H1 (cell line): ENCODE measurements around the gene SLC6A2. TPM values are rescaled to one million over a fixed set of nuclear protein-coding genes. Genes with fewer than 3 reads are reported as not detected.

Source experiments
- CTCF ChIA-PET: fragments of 300-600 bp; sonication (Branson Sonifier 250); formaldehyde crosslinking; loops from one replicate; lab custom pipeline; 2021; ENCODE audit not compliant: partially characterized antibody; lab: Charles Lee
- POLR2A ChIA-PET: fragments of 300-600 bp; sonication (Branson Sonifier 250); formaldehyde crosslinking; loops from one replicate; lab custom pipeline; 2021; ENCODE audit warnings: inconsistent platforms; ENCODE audit not compliant: partially characterized antibody; lab: Charles Lee
- DNase-seq, 2 experiments: peaks; one replicate each; pipeline versions ENCODE4 v3.0.0 to v3.0.0-alpha.2; 2010 to 2022; ENCODE audit warnings: low spot score in 2 of 2, low read depth in 1 of 2, mixed read lengths in 1 of 2
- FAIRE-seq: peaks from 2 replicates; lab custom pipeline; 2011; peaks lifted over from hg19 to GRCh38; lab: Jason Lieb, UNC
- H2AFZ ChIP-seq: 2 replicates; pipeline ENCODE4 v1.8.1; 2012; ENCODE audit warnings: low read length, inconsistent platforms
- H2AK5ac ChIP-seq: 2 replicates; pipeline ENCODE4 v1.6.1; 2013; ENCODE audit warnings: low read depth, low read length
- H2BK120ac ChIP-seq: replicated peaks from 2 replicates; pipeline ENCODE3; 2013; ENCODE audit warnings: low read depth, low read length, inconsistent platforms
- H2BK12ac ChIP-seq: 2 replicates; pipeline ENCODE4 v1.6.1; 2013; ENCODE audit warnings: low read depth, low read length
- H2BK15ac ChIP-seq: 2 replicates; pipeline ENCODE4 v1.6.1; 2013; ENCODE audit warnings: low read length
- H2BK20ac ChIP-seq: 2 replicates; pipeline ENCODE4 v1.6.1; 2013; ENCODE audit warnings: low read length
- H2BK5ac ChIP-seq: 2 replicates; pipeline ENCODE4 v1.6.1; 2013; ENCODE audit warnings: low read depth, low read length
- H3K14ac ChIP-seq: 2 replicates; pipeline ENCODE4 v1.6.1; 2013; ENCODE audit warnings: inconsistent platforms; ENCODE audit not compliant: insufficient read length
- H3K18ac ChIP-seq: 2 replicates; pipeline ENCODE4 v1.6.1; 2013; ENCODE audit warnings: low read length; ENCODE audit errors: extremely low read depth
- H3K23ac ChIP-seq: 2 replicates; pipeline ENCODE4 v1.6.1; 2013; ENCODE audit warnings: inconsistent platforms; ENCODE audit not compliant: insufficient read length
- H3K23me2 ChIP-seq: 2 replicates; pipeline ENCODE4 v1.6.1; 2013; ENCODE audit warnings: low read depth, low read length
- H3K27ac ChIP-seq: 2 replicates; pipeline ENCODE4 v1.6.1; 2011; ENCODE audit warnings: low read depth, low read length, inconsistent platforms
- H3K27me3 ChIP-seq, 4 experiments: replicated peaks in 1 of 4; 1 replicate in 1 of 4; 2 replicates in 3 of 4; pipeline versions ENCODE4 v1.6.1 to v1.8.1; 2011 to 2013; ENCODE audit warnings: low read length in 3 of 4, mild to moderate bottlenecking in 3 of 4, inconsistent platforms in 2 of 4, mixed read lengths in 2 of 4, moderate library complexity in 1 of 4; ENCODE audit not compliant: control insufficient read depth in 3 of 4, insufficient read depth in 3 of 4; ENCODE audit errors: extremely low read depth in 1 of 4
- H3K36me3 ChIP-seq, 4 experiments: 2 replicates each; pipeline versions ENCODE4 v1.6.1 to v1.8.1; 2011 to 2013; ENCODE audit warnings: mild to moderate bottlenecking in 4 of 4, low read length in 3 of 4, moderate library complexity in 2 of 4, control low read depth in 1 of 4, inconsistent platforms in 1 of 4; ENCODE audit not compliant: insufficient read depth in 4 of 4, control insufficient read depth in 2 of 4
- H3K4ac ChIP-seq: replicated peaks from 2 replicates; pipeline ENCODE3; 2013; ENCODE audit warnings: low read length, low read depth, mixed read lengths, inconsistent platforms; ENCODE audit not compliant: insufficient read length
- H3K4me1 ChIP-seq, 4 experiments: replicated peaks in 1 of 4; 1 replicate in 1 of 4; 2 replicates in 3 of 4; pipeline versions ENCODE4 v1.6.1 to v1.8.1; 2011 to 2013; ENCODE audit warnings: low read length in 3 of 4, inconsistent platforms in 2 of 4, mixed read lengths in 1 of 4; ENCODE audit not compliant: insufficient read depth in 4 of 4, control insufficient read depth in 3 of 4
- H3K4me2 ChIP-seq, 2 experiments: 2 replicates each; pipeline versions ENCODE4 v1.6.1 to v1.8.1; 2011 to 2013; ENCODE audit warnings: low read depth in 2 of 2, low read length in 2 of 2, control low read depth in 1 of 2, inconsistent platforms in 1 of 2, mild to moderate bottlenecking in 1 of 2; ENCODE audit not compliant: insufficient read depth in 1 of 2
- H3K4me3 ChIP-seq, 4 experiments: fragments of 200-600, 300-600 bp in 1 of 4; sonication (generic), shearing (Covaris generic), sonication (Bioruptor Twin) in 1 of 4; 2 replicates each; pipeline versions ENCODE4 v1.5.1 to v1.8.1; 2011 to 2016; ENCODE audit warnings: low read length in 4 of 4, low read depth in 3 of 4, control low read depth in 2 of 4, inconsistent platforms in 2 of 4, mild to moderate bottlenecking in 2 of 4, mixed read lengths in 1 of 4, moderate library complexity in 1 of 4; ENCODE audit not compliant: insufficient read depth in 2 of 4; ENCODE audit errors: extremely low read depth in 1 of 4
- H3K56ac ChIP-seq: replicated peaks from 2 replicates; pipeline ENCODE3; 2013; ENCODE audit warnings: low read depth, mild to moderate bottlenecking, mixed read lengths, low read length, inconsistent platforms; ENCODE audit not compliant: insufficient read length
- H3K79me1 ChIP-seq: 2 replicates; pipeline ENCODE4 v1.6.1; 2013; ENCODE audit warnings: low read depth, low read length, control low read depth
- H3K79me2 ChIP-seq, 2 experiments: 2 replicates each; pipeline versions ENCODE4 v1.6.1 to v1.8.1; 2012 to 2013; ENCODE audit warnings: low read length in 2 of 2, mild to moderate bottlenecking in 2 of 2, inconsistent platforms in 1 of 2; ENCODE audit not compliant: insufficient read depth in 2 of 2, control insufficient read depth in 1 of 2
- H3K9ac ChIP-seq, 4 experiments: replicated peaks in 1 of 4; 1 replicate in 1 of 4; 2 replicates in 3 of 4; pipeline versions ENCODE4 v1.6.1 to v1.8.1; 2011 to 2013; ENCODE audit warnings: low read depth in 3 of 4, low read length in 3 of 4, control low read depth in 2 of 4, mild to moderate bottlenecking in 2 of 4, moderate library complexity in 2 of 4, inconsistent platforms in 1 of 4; ENCODE audit errors: extremely low read depth in 1 of 4
- H3K9me3 ChIP-seq, 2 experiments: 2 replicates each; pipeline versions ENCODE4 v1.6.1 to v1.8.1; 2012 to 2013; ENCODE audit warnings: mild to moderate bottlenecking in 2 of 2, moderate library complexity in 2 of 2, control low read depth in 1 of 2, inconsistent platforms in 1 of 2, low read depth in 1 of 2, low read length in 1 of 2, mixed read lengths in 1 of 2; ENCODE audit not compliant: insufficient read depth in 2 of 2
- H4K20me1 ChIP-seq, 2 experiments: replicated peaks in 1 of 2; 2 replicates each; pipeline versions ENCODE3 to v1.8.1; 2011 to 2013; ENCODE audit warnings: inconsistent platforms in 2 of 2, low read length in 2 of 2, mild to moderate bottlenecking in 1 of 2; ENCODE audit not compliant: insufficient read depth in 2 of 2, control insufficient read depth in 1 of 2
- H4K5ac ChIP-seq: 2 replicates; pipeline ENCODE4 v1.6.1; 2013; ENCODE audit warnings: low read length, low read depth, mixed read lengths, inconsistent platforms; ENCODE audit not compliant: insufficient read length
- H4K8ac ChIP-seq: 2 replicates; pipeline ENCODE4 v1.8.0; 2013; ENCODE audit warnings: mild to moderate bottlenecking, moderate library complexity, low read length, inconsistent platforms; ENCODE audit not compliant: insufficient read depth; ENCODE audit errors: extremely low read depth
- H4K91ac ChIP-seq: replicated peaks from 2 replicates; pipeline ENCODE3; 2013; ENCODE audit warnings: low read length, mixed read lengths, inconsistent platforms; ENCODE audit not compliant: insufficient read length
- ASH2L ChIP-seq: fragments of 200-600, 300-600 bp; sonication (generic); IDR thresholded peaks from one replicate; pipeline ENCODE4 v1.7.1; 2017; ENCODE audit warnings: low read length
- CEBPB ChIP-seq: IDR thresholded peaks from 2 replicates; pipeline ENCODE4 v1.6.1; 2012; ENCODE audit warnings: low read depth, low read length
- CHD1 ChIP-seq: IDR thresholded peaks from 2 replicates; pipeline ENCODE4 v1.6.1; 2012; ENCODE audit warnings: low read depth, low read length, improper control_type of control experiment
- CHD2 ChIP-seq: IDR thresholded peaks from 2 replicates; pipeline ENCODE4 v1.6.1; 2012; ENCODE audit warnings: low read length, improper control_type of control experiment
- CTBP2 ChIP-seq: IDR thresholded peaks from 2 replicates; pipeline ENCODE4 v1.7.0; 2011; ENCODE audit warnings: borderline replicate concordance, mild to moderate bottlenecking, moderate library complexity, mixed read lengths, low read length; ENCODE audit not compliant: insufficient read depth, insufficient read length
- EP300 ChIP-seq, 2 experiments: IDR thresholded peaks; 1 replicate in 1 of 2; 2 replicates in 1 of 2; pipeline ENCODE4 v1.6.1; 2011 to 2012; ENCODE audit warnings: low read depth in 2 of 2, low read length in 2 of 2, mild to moderate bottlenecking in 2 of 2, borderline replicate concordance in 1 of 2, inconsistent platforms in 1 of 2, moderate library complexity in 1 of 2
- GTF2F1 ChIP-seq: IDR thresholded peaks from 2 replicates; pipeline ENCODE4 v1.6.1; 2012; ENCODE audit warnings: low read depth, low read length, improper control_type of control experiment, borderline replicate concordance
- NRF1 ChIP-seq: IDR thresholded peaks from 2 replicates; pipeline ENCODE4 v1.6.1; 2011; ENCODE audit warnings: mild to moderate bottlenecking, low read depth, low read length, improper control_type of control experiment
- SIX5 ChIP-seq: IDR thresholded peaks from 2 replicates; pipeline ENCODE4 v1.6.1; 2011; ENCODE audit warnings: mild to moderate bottlenecking, low read depth, low read length
- SP1 ChIP-seq: IDR thresholded peaks from 2 replicates; pipeline ENCODE4 v1.6.1; 2011; ENCODE audit warnings: low read depth, low read length
- SP4 ChIP-seq: IDR thresholded peaks from 2 replicates; pipeline ENCODE4 v1.6.1; 2012; ENCODE audit warnings: low read length, inconsistent platforms
- WGBS, 2 experiments: shearing (Covaris generic) in 1 of 2; methylation state at CpG; one replicate each; pipeline versions ENCODE4 v1.1.6 to v1.1.7; 2013 to 2015; ENCODE audit warnings: low lambda C conversion rate in 2 of 2, mixed read lengths in 2 of 2, inconsistent platforms in 1 of 2, low coverage in 1 of 2, missing lambda C conversion rate in 1 of 2; ENCODE audit not compliant: insufficient replicate concordance in 2 of 2, insufficient coverage in 1 of 2, insufficient read length in 1 of 2; ENCODE audit errors: extremely low coverage in 1 of 2, missing lambda C conversion rate in 1 of 2; 5-methylcytosine and 5-hydroxymethylcytosine counted together
- polyA plus RNA-seq, 7 experiments: library from polyadenylated mRNA; depleted of rRNA in 3 of 7; stranded (reverse) in 5 of 7; unstranded in 2 of 7; fragments of >200 nt in 5 of 7; fragments of 200-250 nt in 2 of 7; gene quantifications; 1 replicate in 5 of 7; 2 replicates in 1 of 7; 4 replicates in 1 of 7; pipeline versions ENCODE4 v1.2.1 to v1.2.3, GENCODE V29; 2011 to 2013; ENCODE audit warnings: missing spikeins in 2 of 7, mixed read lengths in 2 of 7
- total RNA-seq: library from RNA; stranded (reverse); fragmentation: NEBNext Ultra II Directional; extraction: Animal tissue kit (Norgen Biotek cat#: 25700); gene quantifications from 2 replicates; pipeline ENCODE4 v1.2.1, GENCODE V29; 2021
- TF ChIP-seq, protein P1 (sequence below): IDR thresholded peaks from 2 replicates; pipeline ENCODE4 v1.6.1; 2012; ENCODE audit warnings: inconsistent platforms

SLC6A2 gene
- total and polyA plus RNA-seq, 2 of the 8 experiments (the other 6 are each of a cell fraction or from before 2014, with no cell fraction given): 0.35 TPM; not detected in 1

DNA sequence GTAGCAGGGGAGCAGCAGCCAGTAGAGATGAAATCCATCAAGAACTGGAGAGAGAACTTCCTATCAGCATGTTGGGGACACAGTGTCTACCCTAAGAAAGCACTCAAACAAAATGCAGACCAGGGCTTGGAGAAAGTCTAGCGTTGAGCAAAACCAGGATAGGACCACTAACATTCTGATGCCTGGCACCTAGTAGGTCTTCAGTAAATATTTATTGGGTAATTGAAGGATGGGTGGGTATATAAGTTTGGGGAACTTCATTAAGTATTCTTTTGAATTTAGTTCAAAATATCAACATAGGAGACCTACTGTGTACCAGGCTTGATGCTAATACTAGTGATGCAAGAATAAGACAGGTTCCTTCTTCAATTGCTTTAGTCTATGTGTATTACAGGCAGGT, 30.9 kb downstream of the SLC6A2 start:
- Histone ChIP-seq H3K9ac (no peak overlapping the region), H2BK15ac (no peak overlapping the region), H4K91ac (no peak overlapping the region), H2BK5ac (no peak overlapping the region), H3K4me2 (no peak overlapping the region), H4K8ac (no peak overlapping the region), H3K79me2 (no peaks in the 10 kb centered on the region), H2AFZ (no peak overlapping the region), H3K79me1 (no peaks in the 10 kb centered on the region), H3K23me2 (peaks cover 4% of the 10 kb centered on the region; the same call in 1 of the 2 replicates), H3K27ac (no peak overlapping the region), H3K4me1 (peaks cover 0 to 3% (median 0%) of the 10 kb centered on the region in 4 experiments; a peak in 2 of 7 replicates), H3K14ac (no peak overlapping the region), H2BK120ac (no peak overlapping the region), H3K4ac (no peak overlapping the region), H3K23ac (no peak overlapping the region), H3K4me3 (no peak overlapping the region), H3K18ac (no peak overlapping the region), H4K5ac (no peak overlapping the region), H2BK12ac (no peak overlapping the region), H3K9me3 (0 out of 4 replicates have a peak, but pooled peaks cover 0 to 4% of the 10 kb centered on the region in 2 experiments), H4K20me1 (no peaks in the 10 kb centered on the region), H3K27me3 (no peaks in the 10 kb centered on the region; a peak in 1 of 7 replicates), H2AK5ac (no peak overlapping the region), H3K56ac (no peak overlapping the region), H2BK20ac (no peak overlapping the region), H3K36me3 (no peaks in the 10 kb centered on the region; a peak in 1 of 8 replicates)
- ChIA-PET CTCF (interaction anchor here (1.6 kb wide), 1 partner anchor 222 kb away, joined by 6 read pairs; no protein-coding TSS in a partner anchor), POLR2A (no interaction called here)
- no peak for DNase-seq
- FAIRE-seq: no peak
- 100% methylated on average over 1 of the region's 1 CpG; no CpG with 5 or more reads in 1 of the 2 experiments for WGBS, 2 experiments
- no peak for TF ChIP-seq SP4
- no peak for TF ChIP-seq ASH2L
- no peak for TF ChIP-seq CTBP2
- TF ChIP-seq CEBPB: no peak
- TF ChIP-seq CHD2: no peak
- TF ChIP-seq NRF1: no peak
- TF ChIP-seq, protein P1, sequence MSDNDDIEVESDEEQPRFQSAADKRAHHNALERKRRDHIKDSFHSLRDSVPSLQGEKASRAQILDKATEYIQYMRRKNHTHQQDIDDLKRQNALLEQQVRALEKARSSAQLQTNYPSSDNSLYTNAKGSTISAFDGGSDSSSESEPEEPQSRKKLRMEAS: no peak
- no peak for TF ChIP-seq GTF2F1
- TF ChIP-seq CHD1: no peak
- TF ChIP-seq SP1: no peak
- no peak for TF ChIP-seq EP300 (IDR thresholded peaks at IDR 0.05; ENCODE audit: borderline replicate concordance in 1 of 2, low read depth in 2 of 2, low read length in 2 of 2)
- TF ChIP-seq SIX5: no peak
